Embryonic facial prominence (tissue), 1 donor: ENCODE results near the gene BTBD17.

Experiments used
- DNase-seq: peaks from one replicate; pipeline ENCODE4 v3.0.0-alpha.2; 2016; ENCODE audit errors: extremely low spot score

BTBD17 gene

DNA sequence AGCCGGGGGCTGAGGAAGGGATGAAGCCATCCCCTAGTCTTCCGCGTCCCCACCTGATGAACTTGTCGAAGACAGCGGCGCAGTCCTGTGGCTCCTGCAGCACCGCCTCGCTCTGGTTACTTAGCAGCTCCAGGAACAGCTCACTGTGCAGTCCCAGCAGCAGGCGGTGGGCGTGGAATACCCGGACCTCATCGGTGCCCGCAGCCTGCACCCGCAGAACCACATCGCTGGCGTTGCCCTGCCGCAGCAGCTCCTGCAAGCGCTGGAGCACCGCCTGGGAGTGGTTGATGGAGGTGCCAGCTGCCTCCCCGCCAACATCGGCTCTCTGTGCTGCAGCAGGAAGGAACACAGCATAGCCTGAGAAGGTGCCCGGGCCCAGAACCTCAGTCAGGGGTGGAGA, 1.8 kb downstream of the BTBD17 start:
- DNase-seq = no peak

DNA sequence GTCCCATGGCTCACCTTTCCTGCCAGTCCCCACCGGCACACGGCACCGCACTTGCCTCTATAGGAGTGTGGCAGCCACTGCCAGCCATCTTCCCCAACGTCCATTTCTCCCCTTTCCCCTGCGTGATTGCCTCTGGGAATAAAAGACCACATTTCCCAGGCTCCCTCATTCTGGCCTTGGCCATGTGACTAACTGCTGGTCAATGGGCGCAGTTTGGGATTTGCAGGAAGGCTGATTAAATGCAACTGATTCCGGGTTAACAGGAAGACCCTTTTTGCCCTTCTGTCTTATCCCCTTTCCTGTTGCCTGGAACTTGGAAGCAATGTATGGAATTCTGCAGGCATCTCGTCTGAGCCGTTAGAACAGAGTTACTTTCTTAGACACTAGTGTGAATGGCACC, 3.0 kb downstream of the BTBD17 start:
- no peak for DNase-seq

DNA sequence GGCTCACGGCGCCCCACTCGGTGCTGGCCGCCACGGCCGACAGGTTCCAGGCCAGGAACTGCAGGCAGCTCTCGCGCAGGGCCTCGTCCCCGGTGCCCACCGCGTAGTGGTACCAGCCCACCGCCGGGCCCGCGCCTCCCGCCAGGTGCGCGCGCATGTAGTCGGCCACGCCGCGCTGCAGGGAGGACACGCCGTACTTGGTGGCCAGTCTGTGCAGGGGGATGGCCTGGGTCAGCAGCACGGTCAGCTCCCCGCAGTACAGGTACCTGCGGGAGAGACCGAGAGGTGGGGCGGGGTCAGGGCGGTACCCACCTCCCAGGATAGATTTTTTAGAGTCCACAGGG, 4.2 kb downstream of the BTBD17 start:
- DNase-seq = no peak

DNA sequence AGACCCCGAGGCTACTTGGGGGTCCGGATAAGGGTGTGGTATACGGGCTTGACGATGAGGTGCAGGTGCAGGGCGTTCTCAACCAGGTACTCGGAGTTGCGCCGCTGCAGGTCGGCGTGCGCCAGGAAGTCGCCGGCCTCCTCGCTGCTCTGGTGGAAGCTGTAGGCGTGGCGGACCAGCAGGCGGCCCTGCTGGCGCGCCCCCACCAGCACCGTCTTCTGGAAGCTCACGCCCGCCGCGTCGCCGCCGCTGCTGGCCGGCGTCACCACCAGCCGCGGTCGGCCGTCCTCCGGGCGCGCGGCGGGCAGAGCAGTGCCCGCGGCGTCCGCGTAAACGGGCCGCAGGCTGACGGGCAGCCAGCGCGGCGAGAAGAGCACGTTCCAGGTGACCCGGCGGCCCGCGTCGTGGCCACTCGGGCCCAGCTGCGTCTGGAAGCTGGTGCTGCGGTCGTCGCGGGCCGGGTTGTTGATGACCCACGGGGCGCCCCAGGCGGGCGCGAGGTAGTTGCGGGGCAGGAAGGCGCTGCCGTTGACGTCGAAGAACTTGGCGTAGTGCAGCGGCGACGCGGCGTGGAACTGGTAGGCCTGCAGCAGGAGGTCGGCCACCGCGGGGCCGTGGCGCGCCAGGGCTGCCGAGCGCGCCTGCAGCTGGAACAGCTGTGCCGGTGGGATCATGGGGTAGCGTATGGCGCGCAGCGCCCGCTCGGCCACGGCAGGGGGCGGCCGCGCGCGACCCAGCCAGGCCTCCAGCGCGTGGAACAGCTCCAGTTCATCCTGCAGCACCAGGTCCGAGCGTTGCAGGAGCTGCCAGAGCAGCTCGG, 4.8 kb downstream of the BTBD17 start:
- DNase-seq = no peak

DNA sequence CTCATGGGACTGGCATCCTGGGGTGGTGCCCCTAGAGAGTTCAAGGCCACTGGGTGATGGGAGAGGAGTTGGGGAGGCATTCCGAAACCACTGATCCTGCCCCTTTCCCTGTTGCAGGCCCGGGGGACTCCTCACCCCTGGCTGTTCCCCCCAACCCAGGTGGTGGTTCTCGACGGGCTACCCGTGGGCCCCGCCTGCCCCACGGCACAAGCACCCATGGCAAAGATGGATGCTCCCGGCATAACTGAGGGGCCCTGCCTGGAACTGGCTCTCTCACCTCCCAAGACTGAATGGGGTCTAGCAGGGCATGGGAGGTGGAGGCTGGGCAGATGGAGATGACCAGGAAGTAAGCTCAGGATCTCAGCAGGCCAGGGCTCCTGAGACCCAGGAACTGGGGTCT, 6.6 kb downstream of the BTBD17 start:
- no peak for DNase-seq

DNA sequence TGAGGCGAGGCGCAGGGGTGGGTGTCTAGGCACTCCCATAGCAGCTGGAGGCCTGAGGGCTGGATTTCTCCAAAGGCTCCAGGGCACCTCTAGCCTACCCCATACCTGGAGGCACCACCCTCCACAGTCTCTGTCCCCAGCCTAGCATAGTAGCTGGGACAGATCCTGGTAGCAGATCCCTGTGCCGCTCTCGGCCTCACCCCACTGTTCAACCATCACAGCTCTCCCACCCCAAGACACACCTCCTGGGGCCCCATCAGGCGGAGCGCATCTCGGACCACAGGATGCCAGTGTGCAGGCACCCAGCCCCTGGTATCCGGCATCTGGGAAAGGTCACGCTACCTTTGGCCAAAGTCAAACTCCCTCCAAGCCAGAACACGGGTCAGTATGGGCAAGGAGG, 7.1 kb downstream of the BTBD17 start:
- DNase-seq = no peak

DNA sequence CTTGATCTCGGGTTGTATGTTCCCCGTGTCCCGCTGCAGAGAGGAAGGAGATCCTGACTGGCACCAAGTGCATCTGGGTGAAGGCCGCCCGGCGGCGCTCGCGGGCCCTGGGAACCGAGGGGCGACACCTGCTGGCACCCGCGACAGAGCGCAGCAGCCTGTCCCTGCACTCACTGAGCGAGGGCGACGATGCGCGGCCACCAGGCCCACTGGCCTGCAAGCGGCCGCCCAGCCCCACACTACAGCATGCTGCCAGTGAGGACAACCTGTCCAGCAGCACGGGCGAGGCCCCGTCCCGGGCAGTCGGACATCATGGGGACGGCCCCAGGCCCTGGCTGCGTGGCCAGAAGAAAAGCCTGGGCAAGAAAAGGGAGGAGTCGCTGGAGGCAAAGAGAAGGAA, 7.5 kb downstream of the BTBD17 start:
- no peak for DNase-seq

DNA sequence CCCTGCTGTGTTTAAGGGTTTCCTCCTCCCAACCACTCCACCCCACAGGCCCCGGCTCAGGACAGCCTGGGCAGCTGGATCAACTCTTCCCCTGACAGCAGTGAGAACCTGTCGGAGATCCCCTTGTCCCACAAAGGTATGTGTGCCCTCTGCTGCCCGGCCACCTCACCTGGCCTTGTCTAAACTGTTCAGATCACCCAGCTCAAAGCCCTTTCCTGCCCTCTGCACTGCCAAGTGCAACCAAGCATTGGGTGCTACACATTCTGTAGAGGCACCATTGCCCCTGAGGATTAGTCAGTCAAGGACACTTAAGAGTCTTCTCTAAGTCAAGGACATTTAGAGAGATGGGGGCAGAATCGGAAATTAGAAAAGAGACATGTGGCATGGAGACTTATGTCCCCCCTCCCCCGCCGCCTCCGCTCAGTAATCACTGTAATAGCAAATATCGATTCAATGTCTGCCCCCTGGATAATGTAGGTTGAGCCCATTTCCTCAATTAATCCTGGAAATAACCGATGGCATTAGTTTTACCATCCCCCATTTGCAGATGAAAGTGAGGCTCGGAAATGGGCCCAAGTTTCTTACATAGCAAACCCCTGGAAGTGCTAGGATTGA, 8.1 kb downstream of the BTBD17 start:
- DNase-seq = no peak

DNA sequence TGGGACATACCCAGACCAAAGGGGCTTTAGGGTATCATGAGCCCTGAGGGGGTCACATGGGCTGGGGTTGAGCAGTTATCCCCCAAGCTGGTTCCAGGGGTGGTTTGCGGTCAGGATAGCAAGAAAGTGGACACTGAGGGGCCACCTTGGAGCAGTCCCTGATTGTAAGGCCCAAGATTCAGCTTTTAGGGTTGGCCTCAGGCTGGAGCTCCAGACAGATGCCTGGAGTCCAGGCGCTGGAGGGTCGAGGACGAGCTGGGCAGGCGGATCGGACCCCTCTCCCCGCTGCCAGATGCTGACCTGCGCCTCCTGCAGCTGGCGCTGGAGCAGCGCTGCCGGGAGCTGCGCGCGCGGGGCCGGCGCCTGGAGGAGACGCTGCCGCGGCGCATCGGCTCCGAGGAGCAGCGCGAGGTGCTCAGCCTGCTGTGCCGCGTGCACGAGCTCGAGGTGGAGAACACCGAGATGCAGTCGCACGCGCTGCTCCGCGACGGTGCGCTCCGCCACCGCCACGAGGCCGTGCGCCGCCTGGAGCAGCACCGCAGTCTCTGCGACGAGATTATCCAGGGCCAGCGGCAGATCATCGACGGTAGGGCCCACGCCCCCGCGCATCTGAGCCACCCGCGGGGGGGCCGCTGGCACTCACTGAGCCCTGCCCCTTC, 10.0 kb downstream of the BTBD17 start:
- no peak for DNase-seq

DNA sequence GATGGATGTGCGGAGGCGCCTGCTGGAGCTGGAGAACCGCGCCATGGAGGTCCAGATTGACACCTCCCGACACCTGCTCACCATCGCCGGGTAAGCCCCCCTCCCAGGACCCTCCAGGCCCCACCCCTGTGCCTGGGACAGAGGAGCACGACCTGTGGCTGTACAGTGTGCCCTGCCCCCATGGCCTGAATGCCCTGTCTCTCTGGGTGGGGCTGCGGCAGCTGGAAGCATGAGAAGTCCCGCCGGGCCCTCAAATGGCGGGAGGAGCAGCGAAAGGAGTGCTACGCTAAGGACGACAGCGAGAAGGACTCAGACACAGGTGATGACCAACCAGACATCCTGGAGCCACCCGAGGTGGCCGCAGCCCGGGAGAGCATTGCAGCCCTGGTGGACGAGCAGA, 11.2 kb downstream of the BTBD17 start:
- DNase-seq = no peak

DNA sequence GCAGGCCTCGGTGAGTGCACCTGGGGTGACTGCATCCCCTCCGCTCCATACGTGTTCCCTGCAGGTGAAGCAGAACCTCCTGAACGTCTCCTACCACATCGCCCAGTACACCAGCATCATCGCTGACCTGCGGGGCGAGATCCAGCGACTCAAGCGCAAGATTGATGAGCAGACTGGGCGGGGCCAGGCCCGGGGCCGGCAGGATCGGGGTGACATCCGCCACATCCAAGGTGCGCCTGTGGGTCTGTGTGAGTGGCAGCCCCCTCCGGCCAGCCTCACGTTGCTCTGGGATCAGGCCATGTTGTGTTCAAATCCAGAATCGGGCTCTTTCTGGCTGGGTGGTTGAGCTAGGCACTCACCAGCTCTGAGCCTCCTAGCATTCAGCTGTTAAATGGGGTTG, 12.5 kb downstream of the BTBD17 start:
- no peak for DNase-seq

DNA sequence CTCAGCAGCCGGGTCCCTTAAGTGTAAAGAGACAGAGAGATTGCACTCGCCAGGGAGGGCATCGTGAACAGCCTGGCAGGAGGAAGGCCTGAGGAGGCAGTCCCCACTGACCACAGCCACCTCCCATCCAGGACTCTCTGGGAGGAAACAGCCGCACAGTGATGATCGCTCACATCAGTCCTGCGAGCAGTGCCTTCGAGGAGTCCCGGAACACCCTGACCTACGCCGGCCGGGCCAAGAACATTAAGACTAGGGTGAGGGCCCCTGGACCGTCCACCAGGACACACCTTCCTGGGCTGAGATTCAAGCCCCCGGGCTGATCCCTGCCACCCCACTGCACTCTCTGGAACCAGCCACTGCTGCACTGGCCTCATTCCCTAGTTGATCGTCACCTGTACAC, 14.0 kb downstream of the BTBD17 start:
- DNase-seq = no peak

DNA sequence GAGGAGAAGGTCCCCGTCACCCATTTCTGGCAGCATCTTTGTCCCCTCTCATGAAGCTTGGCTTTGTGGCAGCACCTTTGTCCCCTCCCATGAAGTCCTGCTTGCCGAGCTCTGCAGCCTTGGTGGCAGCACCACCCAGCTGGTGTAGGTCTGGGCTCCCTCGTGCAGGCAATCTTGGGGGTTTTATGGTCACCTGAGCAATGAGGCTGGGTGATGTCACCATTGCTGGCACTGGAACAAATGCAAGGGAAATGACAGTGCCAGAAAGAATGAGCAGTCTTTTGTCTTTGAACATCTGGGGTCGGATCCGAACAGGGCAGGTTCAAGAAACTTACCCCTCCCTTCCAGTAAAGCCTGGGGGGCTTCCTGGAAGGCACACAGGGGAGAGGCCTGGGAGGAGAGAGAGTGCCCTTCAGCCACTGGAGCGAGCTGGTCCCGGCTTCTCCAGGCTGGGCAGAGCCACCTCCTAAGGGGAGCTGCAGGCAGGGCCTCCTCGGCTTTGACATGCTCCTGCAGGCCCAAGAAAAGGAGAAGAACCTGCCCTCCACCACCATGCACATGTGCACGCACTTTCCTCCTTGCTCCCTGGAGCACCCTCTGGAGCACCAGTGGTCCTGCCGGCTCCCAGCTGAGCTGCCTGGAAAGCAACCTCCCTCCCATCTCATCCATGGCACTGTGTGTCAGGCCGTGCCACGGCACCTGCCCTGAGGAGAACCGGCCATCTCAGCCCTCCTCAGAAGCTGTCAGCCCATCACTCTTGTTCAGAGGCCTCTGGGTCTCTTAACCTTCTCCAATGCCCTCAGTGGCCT, 16.0 kb downstream of the BTBD17 start:
- no peak for DNase-seq

DNA sequence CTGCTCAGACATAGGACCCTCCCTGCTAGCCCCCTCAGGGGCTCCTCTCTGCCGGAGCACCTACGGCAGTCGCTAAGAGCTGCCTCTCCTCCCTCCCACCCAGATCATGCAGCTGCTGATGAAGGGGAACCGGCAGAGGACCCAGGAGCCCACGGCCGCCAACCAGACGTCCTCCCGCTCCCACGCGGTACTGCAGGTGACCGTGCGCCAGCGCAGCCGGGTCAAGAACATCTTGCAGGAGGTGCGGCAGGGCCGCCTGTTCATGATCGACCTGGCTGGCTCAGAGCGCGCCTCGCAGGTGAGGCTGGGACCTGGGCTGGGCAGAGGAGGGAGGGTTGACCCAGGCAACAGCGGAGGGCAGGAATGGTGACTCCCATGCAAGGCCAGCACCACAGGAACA, 17.0 kb downstream of the BTBD17 start:
- no peak for DNase-seq

DNA sequence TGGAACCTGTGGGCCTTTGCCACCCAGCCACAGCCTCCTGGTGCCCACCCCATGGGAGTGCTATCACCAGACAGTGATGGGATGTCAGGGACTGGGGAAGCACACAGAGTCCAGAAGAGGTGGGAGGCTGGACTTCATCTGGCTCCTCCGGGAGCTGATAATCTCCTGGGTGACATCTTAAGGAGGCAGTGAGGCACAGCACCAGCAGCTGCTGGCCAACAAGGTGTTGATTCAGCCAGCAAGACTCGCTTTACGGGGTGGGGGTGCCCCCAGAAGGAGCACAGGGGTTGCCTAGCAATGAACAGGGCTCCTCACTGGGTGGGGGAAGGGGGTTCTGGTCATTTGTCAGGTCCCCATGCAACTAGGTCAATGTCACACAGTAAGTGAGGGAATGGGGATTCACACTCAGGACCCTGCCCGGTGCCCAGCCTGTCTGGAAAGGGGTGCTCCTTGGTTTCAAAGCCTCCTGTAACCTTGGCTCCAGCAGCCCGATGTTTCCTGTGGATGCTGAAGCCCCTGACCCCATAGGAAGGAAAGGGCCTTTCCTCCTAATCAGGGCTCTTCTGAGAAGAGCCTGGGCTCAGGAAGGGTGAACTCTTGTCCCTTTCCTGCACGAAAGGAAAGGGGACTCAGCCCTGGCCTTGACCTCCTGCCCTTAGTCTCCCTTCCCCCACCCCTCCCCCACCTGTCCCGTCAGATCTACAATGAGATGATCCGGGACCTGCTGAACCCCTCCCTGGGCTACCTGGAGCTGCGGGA, 18.0 kb downstream of the BTBD17 start:
- DNase-seq = no peak

DNA sequence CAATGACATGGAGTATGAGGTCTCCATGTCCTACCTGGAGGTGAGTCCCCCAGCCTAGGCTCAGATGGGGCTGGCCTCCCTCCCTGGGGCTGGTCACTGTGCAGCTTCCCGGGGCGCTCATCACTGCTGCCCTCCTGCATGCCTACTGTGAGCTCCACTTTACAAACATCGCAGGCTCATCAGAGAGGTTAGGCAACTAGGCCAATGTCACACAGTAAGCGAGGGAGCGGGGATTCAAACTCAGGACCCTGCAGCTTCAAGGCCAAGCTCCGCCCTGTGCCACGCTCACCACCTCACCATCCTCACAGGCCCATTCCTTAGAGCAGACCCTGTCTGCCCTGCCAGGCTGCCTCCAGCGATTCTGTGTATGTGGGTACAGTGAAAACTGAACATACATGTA, 18.5 kb downstream of the BTBD17 start:
- no peak for DNase-seq

DNA sequence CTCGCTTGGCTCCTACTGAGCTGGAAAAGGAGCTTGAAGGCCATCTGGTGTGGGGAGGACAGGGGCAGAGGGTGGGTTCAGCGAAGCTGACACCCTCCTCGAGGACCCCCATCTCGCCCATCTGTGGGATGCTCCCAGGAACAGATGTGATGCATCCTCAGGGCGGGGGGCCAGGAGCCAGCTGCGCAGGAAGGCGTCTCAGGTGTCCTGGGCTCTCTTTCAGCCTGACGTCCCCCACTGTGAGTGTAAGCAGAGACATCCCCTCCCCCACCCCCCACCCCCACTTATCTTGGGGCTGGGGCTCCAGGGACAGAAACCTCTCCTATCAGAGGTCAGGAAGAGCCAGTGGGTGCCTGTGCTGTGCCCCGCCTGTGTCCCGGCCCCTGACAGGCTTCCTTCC, 19.4 kb downstream of the BTBD17 start:
- DNase-seq = no peak

DNA sequence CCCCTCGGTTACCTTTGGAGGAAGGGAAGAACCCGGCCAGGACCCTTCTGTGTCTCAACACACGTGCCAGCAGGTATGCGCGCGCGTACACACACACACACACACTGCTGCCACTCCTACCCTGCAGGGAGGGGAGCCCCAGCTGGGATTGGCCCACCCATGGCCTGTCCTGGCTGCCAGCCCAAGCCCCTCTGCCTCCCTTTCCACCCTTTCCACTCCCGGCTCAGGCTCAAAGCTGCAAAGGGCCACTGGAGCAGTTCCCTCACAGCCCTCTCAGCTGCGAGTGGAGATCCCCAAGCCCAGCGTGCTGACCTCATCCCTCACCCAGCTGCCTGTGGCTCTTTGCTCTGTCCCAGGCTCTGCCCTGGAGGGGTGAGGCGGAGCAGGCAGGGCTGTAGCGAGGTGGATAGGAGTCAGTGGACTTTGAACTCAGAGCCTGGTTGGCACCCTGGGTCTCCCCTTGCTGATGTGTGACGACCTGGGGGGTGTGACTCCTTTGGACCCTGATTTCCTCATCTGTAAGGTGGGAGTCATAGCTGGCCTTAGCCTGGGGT, 21.1 kb downstream of the BTBD17 start:
- DNase-seq = no peak

DNA sequence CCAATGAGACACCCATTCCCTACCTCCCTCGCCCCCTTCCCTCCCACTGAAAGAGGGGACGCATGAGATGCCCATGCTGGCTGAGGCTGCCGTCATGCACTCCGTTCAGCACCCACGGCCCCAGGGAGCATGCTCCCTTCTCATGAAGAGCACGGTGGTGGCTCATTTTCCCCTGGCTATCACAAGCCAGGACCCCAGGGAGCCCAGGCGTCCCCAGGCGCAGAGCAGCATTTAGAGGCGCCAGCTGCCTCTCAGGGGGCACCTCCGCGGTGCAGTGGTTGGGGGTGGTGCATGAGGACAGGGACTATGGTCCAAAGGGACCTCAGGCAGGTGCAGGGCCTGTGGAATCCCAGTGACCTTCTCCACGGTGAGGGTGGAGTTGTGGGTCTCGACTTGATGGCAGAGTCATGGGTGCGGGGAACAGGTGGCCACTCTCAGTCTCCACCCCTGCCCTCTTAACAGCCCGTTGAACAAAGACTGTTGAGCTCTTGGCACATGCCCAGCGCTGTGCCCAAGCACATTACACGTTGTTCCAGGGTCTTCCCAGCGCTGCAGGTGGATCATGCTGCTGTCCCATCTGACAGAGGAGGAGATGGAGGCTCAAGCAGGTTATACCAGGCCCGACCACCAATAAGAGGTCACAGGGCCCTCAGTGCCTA, 22.0 kb downstream of the BTBD17 start:
- DNase-seq = no peak

DNA sequence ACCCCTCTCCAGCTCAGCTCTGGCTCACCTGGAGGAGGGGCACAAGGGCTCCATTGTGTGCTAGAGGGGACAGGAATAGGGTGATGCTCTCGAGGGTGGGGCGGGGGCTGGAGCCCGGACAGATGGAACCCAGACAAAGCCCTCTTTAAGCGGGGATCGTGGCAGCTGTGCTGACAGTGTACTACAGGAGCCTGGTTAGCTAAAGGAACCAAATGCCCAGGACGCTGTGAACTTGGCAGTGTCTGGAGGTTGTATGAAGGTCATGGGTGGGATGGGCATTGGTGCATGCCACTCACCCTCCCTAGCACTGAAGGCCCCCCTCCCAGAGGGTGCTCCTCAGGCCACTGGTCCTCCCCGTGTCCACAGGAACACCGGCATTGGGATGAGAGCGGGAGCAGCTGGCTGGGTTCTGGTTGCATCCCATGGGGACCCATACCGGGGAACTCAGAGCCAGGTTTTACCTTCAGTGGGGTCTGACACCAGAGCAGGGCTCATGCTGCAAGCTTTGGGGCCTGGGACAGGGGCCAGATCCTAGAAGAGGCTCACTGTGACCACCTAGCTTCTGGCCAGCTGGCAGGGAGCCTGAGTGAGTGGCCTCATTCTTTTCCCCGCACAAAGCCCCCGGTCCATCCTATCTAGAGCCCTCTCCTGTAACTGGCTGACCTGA, 23.7 kb downstream of the BTBD17 start:
- no peak for DNase-seq
